ENCODE measurements around the gene ATXN10. TPM values are rescaled to one million over a fixed set of nuclear protein-coding genes. Genes with fewer than 3 reads are reported as not detected.
A peak's percentile ranks its signal among the peaks of the same experiment; 100 is the strongest.

The ATXN10 gene
- total and polyA plus RNA-seq, 2 of the 13 experiments (the other 11 are each of a cell fraction or from before 2014, with no cell fraction given), result 60.1 to 194 TPM

DNA sequence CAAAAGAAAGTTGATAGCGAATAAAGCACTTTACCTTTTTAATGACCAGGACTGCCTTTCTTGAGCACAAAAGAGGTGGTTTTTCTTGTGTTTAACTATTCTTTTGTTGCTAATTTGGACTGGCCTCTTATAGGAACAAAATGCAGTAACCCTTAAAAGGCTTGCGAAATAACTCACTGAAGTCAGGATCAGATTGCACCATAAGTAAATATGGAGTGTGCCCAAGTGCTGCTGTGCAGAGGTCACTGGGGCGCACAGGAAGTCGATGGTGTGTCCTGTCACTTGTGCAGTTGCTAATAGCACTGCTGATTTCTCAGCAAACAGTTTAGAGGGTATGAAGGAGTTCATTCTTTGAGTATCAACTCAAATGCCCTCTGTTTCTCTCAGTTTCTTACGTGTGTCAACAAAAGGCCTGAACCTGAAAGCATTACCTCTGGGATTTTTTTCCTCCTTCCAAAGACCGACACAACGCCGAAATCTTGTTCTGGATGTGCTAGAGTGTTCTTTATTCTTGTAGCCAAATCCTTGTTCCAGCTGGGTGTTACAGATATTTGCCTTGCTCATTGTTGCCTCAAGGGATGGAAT lies 71.3 kb downstream of the ATXN10 start (continued):
- TF ChIP-seq ZGPAT (CRISPR knock-in tag; IDR thresholded peaks at IDR 0.05), result peak; percentile 98
- peak; percentile 98 for TF ChIP-seq PPARG (CRISPR knock-in tag; conservative IDR thresholded peaks at IDR 0.05)
- no peak for TF ChIP-seq IKZF4 (CRISPR knock-in tag; IDR thresholded peaks at IDR 0.05; ENCODE audit: borderline replicate concordance, low read depth, not compliant biosample characterization)
- TF ChIP-seq TOE1 (CRISPR knock-in tag; IDR thresholded peaks at IDR 0.05), result peak; percentile 89; the same call in 1 of the 2 replicates
- TF ChIP-seq ZBTB7B (CRISPR knock-in tag; IDR thresholded peaks at IDR 0.05), result peak; percentile 89
- TF ChIP-seq, protein P1, sequence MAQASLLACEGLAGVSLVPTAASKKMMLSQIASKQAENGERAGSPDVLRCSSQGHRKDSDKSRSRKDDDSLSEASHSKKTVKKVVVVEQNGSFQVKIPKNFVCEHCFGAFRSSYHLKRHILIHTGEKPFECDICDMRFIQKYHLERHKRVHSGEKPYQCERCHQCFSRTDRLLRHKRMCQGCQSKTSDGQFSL (CRISPR knock-in tag; IDR thresholded peaks at IDR 0.05), result no peak
- peak; percentile 18; the same call in 1 of the 2 replicates for TF ChIP-seq STAG1 (CRISPR knock-in tag; IDR thresholded peaks at IDR 0.05)
- TF ChIP-seq ZNF18 (CRISPR knock-in tag; IDR thresholded peaks at IDR 0.05; ENCODE audit: insufficient replicate concordance), result peak; percentile 78
- TF ChIP-seq TSC22D2 (CRISPR knock-in tag; IDR thresholded peaks at IDR 0.05; ENCODE audit: borderline replicate concordance), result 0 out of 2 replicates have a peak, but pooled peaks have one; percentile 59
- no peak for TF ChIP-seq SP2 (CRISPR knock-in tag; IDR thresholded peaks at IDR 0.05)
- TF ChIP-seq BHLHE40 (IDR thresholded peaks at IDR 0.05; ENCODE audit: low read length), result peak; percentile 74
- TF ChIP-seq ZBTB3 (CRISPR knock-in tag; IDR thresholded peaks at IDR 0.05; ENCODE audit: borderline replicate concordance, low read depth), result peak; percentile 91; the same call in 1 of the 2 replicates
- peak; percentile 73 for TF ChIP-seq SKI (IDR thresholded peaks at IDR 0.05; ENCODE audit: partially characterized antibody)
- TF ChIP-seq SMAD3 (CRISPR knock-in tag; IDR thresholded peaks at IDR 0.05), result peak; percentile 98
- peak; percentile 98; the same call in 1 of the 2 replicates for TF ChIP-seq ERF (CRISPR knock-in tag; IDR thresholded peaks at IDR 0.05)
- TF ChIP-seq CEBPB (IDR thresholded peaks at IDR 0.05; ENCODE audit: borderline replicate concordance, low read depth, low read length), result peak; percentile 100
- no peak for TF ChIP-seq E2F5 (CRISPR knock-in tag; conservative IDR thresholded peaks at IDR 0.05)
- no peak for TF ChIP-seq CEBPZ (IDR thresholded peaks at IDR 0.05; ENCODE audit: low read length)

Data from HepG2 (cell line).